HG03558 (cell line): ENCODE results near the gene MTSS2.
"Not testable (repeated sequence)": the region's sequence is repeated elsewhere in the genome, so short reads cannot be mapped to it uniquely, and the experiment has no call there.

Experiments
- ATAC-seq: cut with Tn5 transposase; IDR thresholded peaks from one replicate; pipeline ENCODE4 v1.9.1; 2021; ENCODE audit warnings: moderate number of reproducible peaks; ENCODE audit not compliant: unreplicated experiment; ENCODE audit errors: extremely low read depth

The MTSS2 gene

GRCh38 chr16:70676675-70677498 lies 9.0 kb downstream of the MTSS2 start:
- ATAC-seq = no peak

- ATAC-seq = no peak
These were observed 9.9 kb downstream of the MTSS2 start for GRCh38 chr16:70675851-70676513.

GRCh38 chr16:70674221-70675014 lies 11.4 kb downstream of the MTSS2 start:
- ATAC-seq = no peak

- not testable (repeated sequence) for ATAC-seq
These were observed 14.9 kb downstream of the MTSS2 start for GRCh38 chr16:70670938-70671337.

GRCh38 chr16:70670175-70670574 lies 15.7 kb downstream of the MTSS2 start:
- no peak for ATAC-seq

- ATAC-seq = no peak
These were observed 19.8 kb downstream of the MTSS2 start for GRCh38 chr16:70665806-70666735.

- no peak for ATAC-seq
These were observed 20.6 kb downstream of the MTSS2 start for GRCh38 chr16:70665113-70665694.

GRCh38 chr16:70664325-70665112 lies 21.3 kb downstream of the MTSS2 start:
- no peak for ATAC-seq

GRCh38 chr16:70663524-70664324 lies 22.1 kb downstream of the MTSS2 start:
- no peak for ATAC-seq

- no peak for ATAC-seq
These were observed 22.8 kb downstream of the MTSS2 start for GRCh38 chr16:70662991-70663523.

GRCh38 chr16:70661918-70662641 lies 23.8 kb downstream of the MTSS2 start:
- ATAC-seq = no peak

GRCh38 chr16:70661534-70661917 lies 24.3 kb downstream of the MTSS2 start:
- no peak for ATAC-seq

GRCh38 chr16:70660672-70661350 lies 25.0 kb downstream of the MTSS2 start:
- ATAC-seq = no peak

- ATAC-seq = no peak
These were observed 25.7 kb downstream of the MTSS2 start for GRCh38 chr16:70659953-70660671.

GRCh38 chr16:70659546-70659945 lies 26.3 kb downstream of the MTSS2 start:
- ATAC-seq = no peak

GRCh38 chr16:70658921-70659320 lies 26.9 kb downstream of the MTSS2 start:
- no peak for ATAC-seq
